Left renal pelvis (tissue), 4 donors: ENCODE data around the gene ASB5. TPM values are rescaled to one million over a fixed set of nuclear protein-coding genes. Genes with fewer than 3 reads are reported as not detected.
"Not testable (repeated sequence)": the region's sequence is repeated elsewhere in the genome, so short reads cannot be mapped to it uniquely, and the experiment has no call there.

ENCODE experiments used
- DNase-seq, 4 donors: peaks; one replicate each; pipeline ENCODE4 v3.0.0-alpha.2; 2013; ENCODE audit warnings: low read depth in 4 of 4, low spot score in 3 of 4
- polyA plus RNA-seq, 4 donors: library from polyadenylated mRNA; unstranded; fragments of 120-200 nt; gene quantifications; one replicate each; pipeline ENCODE4 v1.2.1, GENCODE V29; 2013; ENCODE audit not compliant: insufficient read length in 4 of 4

Gene ASB5
- polyA plus RNA-seq, 4 donors: 0.07 to 0.47 (median 0.10) TPM; not detected in 1

GRCh38 chr4:176286728-176287127 is 17.7 kb upstream of the ASB5 start:
- no peak for DNase-seq

- DNase-seq: not testable (repeated sequence)
Measured at GRCh38 chr4:176279560-176279959, 10.5 kb upstream of the ASB5 start.

DNA sequence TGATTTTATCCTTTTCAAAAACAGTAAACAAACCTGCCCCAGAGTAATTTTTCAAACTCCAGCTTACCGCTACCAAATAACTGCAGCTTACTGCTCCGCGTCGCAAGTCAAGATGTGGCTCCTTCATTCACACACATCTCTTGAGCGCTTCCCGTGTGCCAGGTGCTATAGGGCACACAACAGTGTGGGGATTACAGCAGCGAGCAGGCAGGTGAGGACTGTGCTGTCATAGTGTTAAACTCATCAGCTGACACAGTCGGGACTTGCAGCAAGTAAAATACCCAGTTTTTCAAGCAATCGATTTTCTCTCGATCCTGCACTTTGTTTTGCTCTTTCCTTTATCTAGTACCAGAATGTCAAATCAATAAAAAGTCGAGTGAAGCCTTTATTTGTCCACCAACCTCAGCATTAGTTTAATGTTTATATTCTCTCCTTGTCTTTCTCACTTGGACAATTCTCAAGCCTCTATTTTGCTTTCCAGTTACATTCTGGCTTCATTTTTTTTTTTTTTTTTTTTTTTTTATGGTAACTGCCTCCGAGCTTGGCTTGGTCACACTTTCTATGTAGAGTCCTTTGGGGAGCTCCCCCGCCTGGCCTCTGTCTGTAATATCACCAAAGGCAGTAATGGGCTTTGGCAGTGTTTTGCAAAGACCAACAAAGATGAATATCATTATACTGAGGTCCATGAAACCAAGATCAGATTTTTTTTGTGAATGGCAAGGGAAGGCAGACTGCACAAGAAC is 8.3 kb upstream of the ASB5 start:
- peak in 2 of 4 donors; percentile 14 to 24 for DNase-seq

DNA sequence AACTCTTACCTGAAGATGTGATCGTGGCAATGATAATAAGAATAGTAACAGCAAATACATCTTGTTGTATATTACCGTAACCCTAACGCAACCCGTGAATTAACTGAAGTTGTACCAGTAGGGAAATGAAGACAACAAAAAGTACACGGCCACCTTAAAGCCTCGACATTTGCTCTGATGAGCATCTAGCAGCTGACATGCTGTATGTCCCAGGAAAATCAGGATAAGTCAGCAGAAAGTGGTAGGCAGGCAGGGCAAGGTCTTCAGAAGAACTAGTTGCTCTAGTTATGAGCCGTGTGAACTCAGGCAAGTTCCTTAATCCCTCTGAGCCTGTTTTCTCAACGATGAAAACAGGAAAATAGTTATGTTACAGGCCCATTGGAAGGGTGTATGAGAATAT is 7.7 kb upstream of the ASB5 start:
- no peak for DNase-seq

- no peak for DNase-seq
Measured at GRCh38 chr4:176274441-176274840, 5.4 kb upstream of the ASB5 start.

- no peak for DNase-seq
Measured at GRCh38 chr4:176273736-176274135, 4.7 kb upstream of the ASB5 start.

DNA sequence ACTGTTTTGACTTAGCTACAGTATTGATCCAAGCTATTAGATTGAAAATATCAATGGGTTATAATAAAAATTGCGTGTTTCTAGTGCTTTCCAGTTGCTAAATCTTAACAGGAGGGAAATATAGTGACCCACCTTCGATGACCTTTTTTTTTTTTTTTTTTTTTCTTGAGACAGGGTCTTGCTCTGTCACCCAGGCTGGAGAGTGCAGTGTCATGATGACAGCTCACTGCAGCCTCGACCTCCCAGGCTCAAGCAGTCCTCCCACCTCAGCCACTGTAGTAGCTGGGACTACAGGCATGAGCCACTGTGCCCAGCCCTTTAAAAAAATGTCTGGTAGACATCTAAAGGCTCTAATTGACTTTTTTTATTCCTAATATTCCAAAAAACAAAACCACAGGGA is 3.8 kb upstream of the ASB5 start:
- no peak for DNase-seq

GRCh38 chr4:176271749-176272148 is 2.7 kb upstream of the ASB5 start:
- DNase-seq: no peak

GRCh38 chr4:176270669-176271068 is 1.6 kb upstream of the ASB5 start:
- peak in 1 of 4 donors; percentile 12 for DNase-seq

DNA sequence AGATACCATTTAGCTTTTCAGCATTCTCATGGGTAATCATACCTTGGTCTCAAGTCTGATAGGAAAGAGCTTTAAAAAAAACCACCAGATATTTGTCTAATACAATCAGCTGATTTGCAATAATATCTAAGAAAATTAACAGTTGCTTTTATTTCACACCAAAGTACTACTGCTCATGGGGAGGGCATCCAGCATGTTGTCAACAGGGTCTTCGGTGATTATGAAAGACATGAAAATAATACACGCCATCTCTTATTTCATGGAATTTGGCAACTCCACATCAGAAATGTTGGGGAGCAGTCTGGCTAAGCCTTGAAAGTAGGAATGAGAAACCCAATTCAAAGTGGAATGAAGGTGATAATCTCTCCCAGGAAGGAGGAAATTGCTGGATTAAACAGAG is 3.0 kb downstream of the ASB5 start:
- DNase-seq: no peak

DNA sequence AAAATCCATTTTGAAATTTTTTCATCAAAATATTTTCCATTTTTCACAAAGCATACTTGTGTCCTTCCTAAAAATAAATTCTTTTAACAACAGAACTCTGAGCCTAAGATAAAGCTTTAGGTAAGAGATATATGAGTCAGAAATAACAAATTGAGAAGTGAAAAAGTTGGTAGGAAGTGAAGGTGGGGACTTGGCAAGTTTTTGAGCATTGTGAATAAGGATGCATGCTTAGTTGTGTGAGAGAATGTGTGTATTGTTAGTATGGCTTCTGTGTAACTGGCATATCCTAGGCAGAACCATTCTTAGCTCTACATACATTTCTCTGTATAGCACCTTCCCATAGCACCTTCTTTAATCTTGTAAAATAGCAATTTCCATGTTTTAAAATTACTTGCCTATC is 6.8 kb downstream of the ASB5 start:
- DNase-seq: no peak

DNA sequence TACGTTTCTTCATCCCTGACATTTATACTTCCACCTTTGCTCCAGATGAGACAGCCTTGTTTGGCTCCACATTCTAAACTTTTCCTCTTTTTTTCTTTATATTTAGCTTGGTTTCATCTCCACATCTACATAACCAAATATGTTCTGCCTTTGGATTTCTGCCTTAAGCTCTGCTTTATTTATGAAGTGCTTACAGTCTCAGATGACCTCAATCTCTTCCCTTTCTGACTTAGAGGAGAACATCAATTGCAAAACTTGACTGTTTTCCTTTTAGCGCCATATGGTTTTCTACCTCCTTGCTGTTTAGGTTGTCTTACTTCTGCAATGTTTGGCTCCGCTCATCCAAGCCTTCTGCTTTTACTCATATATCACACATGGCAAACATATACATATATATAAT is 7.5 kb downstream of the ASB5 start:
- DNase-seq: no peak

GRCh38 chr4:176261018-176261417 is 8.0 kb downstream of the ASB5 start:
- no peak for DNase-seq

GRCh38 chr4:176259330-176260090 is 9.5 kb downstream of the ASB5 start:
- no peak for DNase-seq

- no peak for DNase-seq
Measured at GRCh38 chr4:176258135-176258534, 10.9 kb downstream of the ASB5 start.

GRCh38 chr4:176256921-176257320 is 12.1 kb downstream of the ASB5 start:
- no peak for DNase-seq

- DNase-seq: no peak
Measured at GRCh38 chr4:176242764-176243347, 26.2 kb downstream of the ASB5 start.

DNA sequence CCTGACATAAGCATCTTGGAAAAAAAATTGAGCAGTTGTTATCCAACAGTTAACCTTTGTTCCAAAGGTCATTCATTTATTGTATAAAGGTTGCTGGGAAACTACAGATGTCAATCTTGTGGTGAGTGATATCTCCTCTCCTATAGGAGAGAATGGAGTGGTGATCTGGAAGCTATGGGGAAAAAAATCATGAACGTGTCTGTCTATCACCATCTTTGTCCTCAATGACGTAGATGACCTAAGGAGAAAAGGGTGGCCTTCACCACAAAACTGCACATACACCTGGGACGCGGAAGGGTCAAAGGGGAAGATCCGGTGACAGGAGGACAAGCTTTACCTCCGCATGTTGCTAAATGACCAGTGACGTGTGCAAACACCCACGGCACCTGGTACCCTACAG is 27.3 kb downstream of the ASB5 start:
- DNase-seq: no peak

DNA sequence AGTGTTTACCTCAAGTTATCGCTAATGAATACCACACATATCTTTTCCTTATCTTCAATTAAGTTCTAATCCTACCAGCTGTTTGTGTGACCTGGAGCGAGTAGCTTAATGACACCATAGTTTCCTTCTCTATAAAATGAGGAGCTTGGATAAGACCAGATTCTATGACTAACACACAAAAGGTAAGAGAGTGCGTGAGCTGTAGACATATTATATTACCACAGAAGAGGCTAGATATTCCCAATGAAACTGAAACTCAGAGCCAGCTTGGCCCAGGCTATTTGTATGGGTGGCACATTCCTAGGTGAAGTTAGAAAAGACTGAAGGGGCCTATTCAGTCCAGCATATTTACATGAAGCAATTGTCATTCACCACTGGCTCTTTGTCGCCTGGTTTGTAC is 30.2 kb downstream of the ASB5 start:
- DNase-seq: no peak

GRCh38 chr4:176238157-176238610 is 30.8 kb downstream of the ASB5 start:
- no peak for DNase-seq

GRCh38 chr4:176236946-176237345 is 32.1 kb downstream of the ASB5 start:
- DNase-seq: no peak

- no peak for DNase-seq
Measured at GRCh38 chr4:176230836-176231235, 38.2 kb downstream of the ASB5 start.
